ENCODE results near the gene TMEM207. TPM values are rescaled to one million over a fixed set of nuclear protein-coding genes. Genes with fewer than 3 reads are reported as not detected.

The TMEM207 gene
- polyA plus RNA-seq, 1 of the 3 experiments (the other 2 are of a cell fraction): not detected

DNA sequence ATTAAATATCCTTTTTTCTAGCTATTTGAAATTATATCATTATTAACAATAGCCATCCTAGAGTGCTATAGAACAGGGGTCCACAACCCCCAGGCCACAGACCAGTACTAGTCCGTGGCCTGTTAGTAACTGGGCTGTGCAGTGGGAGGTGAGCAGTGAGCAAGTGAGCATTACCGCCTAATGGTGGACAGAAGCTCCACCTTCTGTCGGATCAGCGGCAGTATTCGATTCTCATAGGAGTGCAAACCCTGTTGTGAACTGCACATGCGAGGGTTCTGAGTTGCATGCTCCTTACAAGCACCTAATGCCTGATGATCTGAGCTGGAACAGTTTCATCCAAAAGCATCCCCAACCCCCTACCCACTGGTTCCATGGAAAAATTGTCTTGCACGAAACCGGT, 50.0 kb downstream of the TMEM207 start (continued):
- TF ChIP-seq, protein P1, sequence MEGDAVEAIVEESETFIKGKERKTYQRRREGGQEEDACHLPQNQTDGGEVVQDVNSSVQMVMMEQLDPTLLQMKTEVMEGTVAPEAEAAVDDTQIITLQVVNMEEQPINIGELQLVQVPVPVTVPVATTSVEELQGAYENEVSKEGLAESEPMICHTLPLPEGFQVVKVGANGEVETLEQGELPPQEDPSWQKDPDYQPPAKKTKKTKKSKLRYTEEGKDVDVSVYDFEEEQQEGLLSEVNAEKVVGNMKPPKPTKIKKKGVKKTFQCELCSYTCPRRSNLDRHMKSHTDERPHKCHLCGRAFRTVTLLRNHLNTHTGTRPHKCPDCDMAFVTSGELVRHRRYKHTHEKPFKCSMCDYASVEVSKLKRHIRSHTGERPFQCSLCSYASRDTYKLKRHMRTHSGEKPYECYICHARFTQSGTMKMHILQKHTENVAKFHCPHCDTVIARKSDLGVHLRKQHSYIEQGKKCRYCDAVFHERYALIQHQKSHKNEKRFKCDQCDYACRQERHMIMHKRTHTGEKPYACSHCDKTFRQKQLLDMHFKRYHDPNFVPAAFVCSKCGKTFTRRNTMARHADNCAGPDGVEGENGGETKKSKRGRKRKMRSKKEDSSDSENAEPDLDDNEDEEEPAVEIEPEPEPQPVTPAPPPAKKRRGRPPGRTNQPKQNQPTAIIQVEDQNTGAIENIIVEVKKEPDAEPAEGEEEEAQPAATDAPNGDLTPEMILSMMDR (IDR thresholded peaks at IDR 0.05): no peak
- no peak for TF ChIP-seq GATA2 (CRISPR knock-in tag; IDR thresholded peaks at IDR 0.05)

- Histone ChIP-seq H3K9me2 (0 out of 2 replicates have a peak, but pooled peaks cover 4% of the 10 kb centered on the region), H4K20me1 (ENCODE audit: insufficient read depth) (no peaks in the 10 kb centered on the region), H3K27me3 (ENCODE audit: insufficient read depth) (peaks cover 4% of the 10 kb centered on the region; the same call in 1 of the 2 replicates), H3K27ac (ENCODE audit: low read depth in 2 of 2, low read length in 1 of 2) (no peak overlapping the region), H3K9ac (no peak overlapping the region), H3K36me3 (replicated peaks in 1 of 2; ENCODE audit: control insufficient read depth in 1 of 2, insufficient read depth in 2 of 2, low read length in 1 of 2) (no peaks in the 10 kb centered on the region), H3K4me2 (no peak overlapping the region), H3F3A (replicated peaks; ENCODE audit: insufficient read depth) (no peaks in the 10 kb centered on the region), H3K9me3 (no peaks in the 10 kb centered on the region), H3K4me3 (ENCODE audit: low read depth in 2 of 2, low read length in 1 of 2) (no peak overlapping the region), H2AFZ (ENCODE audit: low read depth) (no peak overlapping the region), H3K79me2 (ENCODE audit: insufficient read depth) (no peaks in the 10 kb centered on the region), H3K4me1 (ENCODE audit: control insufficient read depth in 1 of 2, insufficient read depth in 2 of 2, low read depth in 1 of 2, low read length in 1 of 2) (no peaks in the 10 kb centered on the region)
- WGBS (ENCODE audit: low lambda C conversion rate): 12% methylated on average over 4 of the region's 4 CpGs
- CTCF ChIA-PET: no interaction called here
- DNase-seq: no peak
- TF ChIP-seq TCF12 (IDR thresholded peaks at IDR 0.05) (no peak), IRF3 (IDR thresholded peaks at IDR 0.05; ENCODE audit: low read depth, low read length) (no peak), RCOR1 (IDR thresholded peaks at IDR 0.05; ENCODE audit: low read length) (no peak), TAF1 (IDR thresholded peaks at IDR 0.05; ENCODE audit: borderline replicate concordance, low read depth, low read length) (no peak), FOXJ3 (CRISPR knock-in tag; IDR thresholded peaks at IDR 0.05) (no peak), YY1 (IDR thresholded peaks at IDR 0.05; ENCODE audit: low read depth) (no peak), CHD2 (IDR thresholded peaks at IDR 0.05; ENCODE audit: low read length, partially characterized antibody) (no peak), FOSL2 (IDR thresholded peaks at IDR 0.05; ENCODE audit: borderline replicate concordance, low read depth) (no peak), POLR2AphosphoS5 (IDR thresholded peaks at IDR 0.05; ENCODE audit: low read depth, low read length) (no peak), MEF2A (IDR thresholded peaks at IDR 0.05; ENCODE audit: borderline replicate concordance, low read depth) (no peak), FOXM1 (IDR thresholded peaks at IDR 0.05; ENCODE audit: low read depth) (no peak), ELF1 (IDR thresholded peaks at IDR 0.05) (no peak), RAD21 (IDR thresholded peaks at IDR 0.05; ENCODE audit: low read length) (no peak)
- TF ChIP-seq, protein P1 (IDR thresholded peaks at IDR 0.05): no peak
- TF ChIP-seq, protein P2, sequence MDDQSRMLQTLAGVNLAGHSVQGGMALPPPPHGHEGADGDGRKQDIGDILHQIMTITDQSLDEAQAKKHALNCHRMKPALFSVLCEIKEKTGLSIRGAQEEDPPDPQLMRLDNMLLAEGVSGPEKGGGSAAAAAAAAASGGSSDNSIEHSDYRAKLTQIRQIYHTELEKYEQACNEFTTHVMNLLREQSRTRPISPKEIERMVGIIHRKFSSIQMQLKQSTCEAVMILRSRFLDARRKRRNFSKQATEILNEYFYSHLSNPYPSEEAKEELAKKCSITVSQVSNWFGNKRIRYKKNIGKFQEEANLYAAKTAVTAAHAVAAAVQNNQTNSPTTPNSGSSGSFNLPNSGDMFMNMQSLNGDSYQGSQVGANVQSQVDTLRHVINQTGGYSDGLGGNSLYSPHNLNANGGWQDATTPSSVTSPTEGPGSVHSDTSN (IDR thresholded peaks at IDR 0.05): no peak
- TF ChIP-seq, protein P3, sequence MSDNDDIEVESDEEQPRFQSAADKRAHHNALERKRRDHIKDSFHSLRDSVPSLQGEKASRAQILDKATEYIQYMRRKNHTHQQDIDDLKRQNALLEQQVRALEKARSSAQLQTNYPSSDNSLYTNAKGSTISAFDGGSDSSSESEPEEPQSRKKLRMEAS (IDR thresholded peaks at IDR 0.05; ENCODE audit: low read depth): no peak
- POLR2A ChIA-PET: no interaction called here
These were observed 51.8 kb downstream of the TMEM207 start for GRCh38 chr3:190397889-190398288.

Data from SK-N-SH (cell line).